ENCODE measurements around the gene ACP1. TPM values are rescaled to one million over a fixed set of nuclear protein-coding genes. Genes with fewer than 3 reads are reported as not detected.

Gene ACP1
- total RNA-seq, 1 experiment from 2014 or later, result 193 TPM

- H3K9me3 ChIP-seq, result no peaks in the 10 kb centered on the region
- no peak for TF ChIP-seq CTCF (IDR thresholded peaks at IDR 0.05; ENCODE audit: insufficient read depth in 1 of 2, low read depth in 1 of 2, low read length in 1 of 2, severe bottlenecking in 1 of 2, unreplicated experiment in 1 of 2)
- no peaks in the 10 kb centered on the region for H3K9me3 Mint-ChIP-seq (ENCODE audit: unreplicated experiment)
- intact Hi-C loops (cut with micrococcal nuclease; ENCODE audit: unreplicated experiment), result no loop called here
- peak in 1 of 2 experiments; percentile 15 for DNase-seq
- peaks cover 2% of the 10 kb centered on the region for H3K27me3 Mint-ChIP-seq (ENCODE audit: insufficient read depth, unreplicated experiment)
- POLR2A ChIA-PET, result no interaction called here
- no peaks in the 10 kb centered on the region for H3K36me3 Mint-ChIP-seq (ENCODE audit: insufficient read depth, unreplicated experiment)
- H3K27ac Mint-ChIP-seq (ENCODE audit: unreplicated experiment), result no peak overlapping the region
- CTCF ChIA-PET, result no interaction called here
- no peaks in the 10 kb centered on the region for H3K36me3 ChIP-seq (ENCODE audit: control insufficient read depth, insufficient read depth, low read length)
- H3K27me3 ChIP-seq (replicated peaks; ENCODE audit: control insufficient read depth, insufficient read depth, low read length), result no peaks in the 10 kb centered on the region; the same call in 1 of the 2 replicates
- no peak overlapping the region for H3K4me3 ChIP-seq (ENCODE audit: low read depth, low read length)
- no peak overlapping the region for H3K4me3 Mint-ChIP-seq (ENCODE audit: unreplicated experiment)
- H3K4me1 ChIP-seq, result no peaks in the 10 kb centered on the region
- no TSS peak for BruUV-seq (replicated peaks)
- H3K4me1 Mint-ChIP-seq (ENCODE audit: low read depth, unreplicated experiment), result no peaks in the 10 kb centered on the region
Measured at GRCh38 chr2:309148-309953, 44.6 kb downstream of the ACP1 start.

- H3K4me1 ChIP-seq, result no peaks in the 10 kb centered on the region
- no peaks in the 10 kb centered on the region; the same call in 1 of the 2 replicates for H3K27me3 ChIP-seq (replicated peaks; ENCODE audit: control insufficient read depth, insufficient read depth, low read length)
- BruUV-seq (replicated peaks), result no TSS peak
- H3K36me3 ChIP-seq (ENCODE audit: control insufficient read depth, insufficient read depth, low read length), result no peaks in the 10 kb centered on the region
- no peak for TF ChIP-seq CTCF (IDR thresholded peaks at IDR 0.05; ENCODE audit: insufficient read depth in 1 of 2, low read depth in 1 of 2, low read length in 1 of 2, severe bottlenecking in 1 of 2, unreplicated experiment in 1 of 2)
- Mint-ChIP-seq H3K36me3 (ENCODE audit: insufficient read depth, unreplicated experiment) (no peaks in the 10 kb centered on the region), H3K27me3 (ENCODE audit: insufficient read depth, unreplicated experiment) (peaks cover 2% of the 10 kb centered on the region), H3K4me3 (ENCODE audit: unreplicated experiment) (no peak overlapping the region), H3K27ac (ENCODE audit: unreplicated experiment) (no peak overlapping the region), H3K9me3 (ENCODE audit: unreplicated experiment) (no peaks in the 10 kb centered on the region), H3K4me1 (ENCODE audit: low read depth, unreplicated experiment) (no peaks in the 10 kb centered on the region)
- DNase-seq, result no peak
- intact Hi-C loops (cut with micrococcal nuclease; ENCODE audit: unreplicated experiment), result no loop called here
- no peaks in the 10 kb centered on the region for H3K9me3 ChIP-seq
- ChIA-PET CTCF (no interaction called here), POLR2A (no interaction called here)
- no peak overlapping the region for H3K4me3 ChIP-seq (ENCODE audit: low read depth, low read length)
Measured at GRCh38 chr2:309954-310510, 45.3 kb downstream of the ACP1 start.

GRCh38 chr2:310994-311393, 46.2 kb downstream of the ACP1 start:
- H3K4me3 Mint-ChIP-seq (ENCODE audit: unreplicated experiment), result no peak overlapping the region
- no peaks in the 10 kb centered on the region for H3K4me1 ChIP-seq
- no peak overlapping the region for H3K4me3 ChIP-seq (ENCODE audit: low read depth, low read length)
- H3K4me1 Mint-ChIP-seq (ENCODE audit: low read depth, unreplicated experiment), result no peaks in the 10 kb centered on the region
- DNase-seq, result no peak
- intact Hi-C loops (cut with micrococcal nuclease; ENCODE audit: unreplicated experiment), result no loop called here
- no peak overlapping the region for H3K27ac Mint-ChIP-seq (ENCODE audit: unreplicated experiment)
- POLR2A ChIA-PET, result no interaction called here
- no TSS peak for BruUV-seq (replicated peaks)
- no peaks in the 10 kb centered on the region for H3K36me3 ChIP-seq (ENCODE audit: control insufficient read depth, insufficient read depth, low read length)
- TF ChIP-seq CTCF (IDR thresholded peaks at IDR 0.05; ENCODE audit: insufficient read depth in 1 of 2, low read depth in 1 of 2, low read length in 1 of 2, severe bottlenecking in 1 of 2, unreplicated experiment in 1 of 2), result no peak
- no peaks in the 10 kb centered on the region; the same call in 1 of the 2 replicates for H3K27me3 ChIP-seq (replicated peaks; ENCODE audit: control insufficient read depth, insufficient read depth, low read length)
- CTCF ChIA-PET, result no interaction called here
- H3K9me3 Mint-ChIP-seq (ENCODE audit: unreplicated experiment), result no peaks in the 10 kb centered on the region
- H3K27me3 Mint-ChIP-seq (ENCODE audit: insufficient read depth, unreplicated experiment), result peaks cover 2% of the 10 kb centered on the region
- no peaks in the 10 kb centered on the region for H3K36me3 Mint-ChIP-seq (ENCODE audit: insufficient read depth, unreplicated experiment)
- H3K9me3 ChIP-seq, result no peaks in the 10 kb centered on the region
